GM12864 (cell line): Measurements from ENCODE around the gene LY6G5B.
"Not testable (repeated sequence)": the region's sequence is repeated elsewhere in the genome, so short reads cannot be mapped to it uniquely, and the experiment has no call there.

Experiments
- DNase-seq: peaks from one replicate; pipeline ENCODE4 v3.0.0-alpha.2; 2011; ENCODE audit warnings: low read depth
- H3K4me3 ChIP-seq: 2 replicates; pipeline ENCODE4 v1.5.1; 2011; ENCODE audit warnings: mild to moderate bottlenecking, low read depth, low read length, control low read depth
- CTCF ChIP-seq: IDR thresholded peaks from 2 replicates; pipeline ENCODE4 v1.5.1; 2011; ENCODE audit warnings: low read depth, mild to moderate bottlenecking, moderate library complexity, low read length, control low read depth, inconsistent platforms; ENCODE audit errors: missing control alignments

LY6G5B gene

GRCh38 chr6:31708224-31708623 lies 38.4 kb downstream of the LY6G5B start:
- no peak overlapping the region for H3K4me3 ChIP-seq
- no peak for TF ChIP-seq CTCF
- DNase-seq, result no peak

- not testable (repeated sequence) for DNase-seq, H3K4me3 ChIP-seq
These were observed 39.4 kb downstream of the LY6G5B start for GRCh38 chr6:31709157-31709556.

GRCh38 chr6:31710523-31711219 lies 40.9 kb downstream of the LY6G5B start:
- no peak for DNase-seq
- no peak for TF ChIP-seq CTCF

GRCh38 chr6:31711233-31711632 lies 41.5 kb downstream of the LY6G5B start:
- no peak for TF ChIP-seq CTCF
- DNase-seq, result no peak
- H3K4me3 ChIP-seq, result no peak overlapping the region

More at GRCh38 chr6:31710523-31711219, 40.9 kb downstream of the LY6G5B start:
- H3K4me3 ChIP-seq, result no peak overlapping the region

GRCh38 chr6:31712296-31712695 lies 42.5 kb downstream of the LY6G5B start:
- H3K4me3 ChIP-seq, result no peak overlapping the region
- TF ChIP-seq CTCF, result peak; percentile 16
- DNase-seq, result no peak

GRCh38 chr6:31713465-31713864 lies 43.7 kb downstream of the LY6G5B start:
- no peak for DNase-seq
- TF ChIP-seq CTCF, result no peak
- no peak overlapping the region for H3K4me3 ChIP-seq

GRCh38 chr6:31713991-31714684 lies 44.4 kb downstream of the LY6G5B start:
- no peak for DNase-seq
- no peak overlapping the region for H3K4me3 ChIP-seq
- TF ChIP-seq CTCF, result no peak
